AG09319 (cell line): ENCODE measurements around the gene UNC79.

ENCODE experiments used
- DNase-seq: peaks from one replicate; pipeline ENCODE4 v3.0.0-alpha.2; 2010; ENCODE audit warnings: low read depth; ENCODE audit errors: extremely low read depth
- TF ChIP-seq, protein P1 (sequence below): IDR thresholded peaks from 2 replicates; pipeline ENCODE4 v1.5.1; 2011; ENCODE audit warnings: low read depth, mild to moderate bottlenecking, inconsistent platforms, low read length, moderate library complexity

The UNC79 gene

DNA sequence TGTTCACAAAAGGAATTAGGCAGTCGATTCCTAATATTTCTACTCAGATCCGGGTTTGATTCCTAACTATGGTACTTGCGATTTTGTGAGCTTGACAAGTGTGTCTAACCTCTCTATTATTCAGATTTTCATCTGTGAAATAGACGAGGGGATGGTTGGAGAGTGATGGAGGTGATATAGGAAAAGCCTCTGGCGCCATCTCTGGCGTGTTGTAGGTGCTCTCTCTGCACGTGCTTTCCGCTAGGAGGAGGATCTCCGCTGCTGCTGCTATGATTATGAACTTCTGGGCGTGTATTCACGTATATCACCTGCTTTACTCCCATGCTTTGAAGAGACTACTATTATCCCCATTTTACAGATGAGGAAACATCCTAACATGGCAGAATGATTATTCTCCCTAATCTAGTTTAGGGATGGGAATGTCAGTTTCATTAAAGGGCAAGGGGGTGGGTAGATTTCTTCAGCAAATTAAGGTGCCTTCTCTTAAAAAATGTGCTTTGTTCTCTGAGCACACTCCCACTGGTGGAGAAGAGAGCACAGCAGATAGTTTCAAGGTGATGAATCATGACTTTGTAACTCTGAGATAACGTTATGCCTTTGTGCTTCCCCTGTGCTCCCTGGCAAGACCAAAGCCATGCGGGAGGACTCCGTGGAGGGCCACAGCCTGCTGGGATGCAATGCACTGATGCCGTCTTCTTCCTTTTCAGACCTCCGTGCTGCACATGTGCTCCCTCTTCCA is 260.5 kb downstream of the UNC79 start:
- TF ChIP-seq, protein P1, sequence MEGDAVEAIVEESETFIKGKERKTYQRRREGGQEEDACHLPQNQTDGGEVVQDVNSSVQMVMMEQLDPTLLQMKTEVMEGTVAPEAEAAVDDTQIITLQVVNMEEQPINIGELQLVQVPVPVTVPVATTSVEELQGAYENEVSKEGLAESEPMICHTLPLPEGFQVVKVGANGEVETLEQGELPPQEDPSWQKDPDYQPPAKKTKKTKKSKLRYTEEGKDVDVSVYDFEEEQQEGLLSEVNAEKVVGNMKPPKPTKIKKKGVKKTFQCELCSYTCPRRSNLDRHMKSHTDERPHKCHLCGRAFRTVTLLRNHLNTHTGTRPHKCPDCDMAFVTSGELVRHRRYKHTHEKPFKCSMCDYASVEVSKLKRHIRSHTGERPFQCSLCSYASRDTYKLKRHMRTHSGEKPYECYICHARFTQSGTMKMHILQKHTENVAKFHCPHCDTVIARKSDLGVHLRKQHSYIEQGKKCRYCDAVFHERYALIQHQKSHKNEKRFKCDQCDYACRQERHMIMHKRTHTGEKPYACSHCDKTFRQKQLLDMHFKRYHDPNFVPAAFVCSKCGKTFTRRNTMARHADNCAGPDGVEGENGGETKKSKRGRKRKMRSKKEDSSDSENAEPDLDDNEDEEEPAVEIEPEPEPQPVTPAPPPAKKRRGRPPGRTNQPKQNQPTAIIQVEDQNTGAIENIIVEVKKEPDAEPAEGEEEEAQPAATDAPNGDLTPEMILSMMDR = no peak
- no peak for DNase-seq

DNA sequence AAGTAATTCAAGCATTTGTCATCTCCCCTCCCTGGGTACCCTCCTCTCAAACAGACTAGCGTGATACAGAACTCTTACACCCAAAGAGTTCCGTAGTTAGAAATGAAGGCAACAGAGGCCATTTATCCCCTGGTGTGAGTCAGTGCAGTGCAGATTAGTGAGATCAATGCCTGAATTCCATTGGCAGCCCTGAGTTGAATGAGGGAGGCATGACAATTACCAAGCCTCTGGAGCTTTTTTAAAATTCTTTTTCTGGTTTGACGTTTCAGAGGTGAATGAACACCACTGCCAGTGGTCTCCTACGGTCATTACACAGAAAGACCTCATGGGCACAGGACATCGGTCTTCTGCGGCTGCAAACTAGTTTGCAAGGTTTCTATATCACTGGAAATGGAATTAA is 263.2 kb downstream of the UNC79 start:
- TF ChIP-seq, protein P1 = no peak
- no peak for DNase-seq

DNA sequence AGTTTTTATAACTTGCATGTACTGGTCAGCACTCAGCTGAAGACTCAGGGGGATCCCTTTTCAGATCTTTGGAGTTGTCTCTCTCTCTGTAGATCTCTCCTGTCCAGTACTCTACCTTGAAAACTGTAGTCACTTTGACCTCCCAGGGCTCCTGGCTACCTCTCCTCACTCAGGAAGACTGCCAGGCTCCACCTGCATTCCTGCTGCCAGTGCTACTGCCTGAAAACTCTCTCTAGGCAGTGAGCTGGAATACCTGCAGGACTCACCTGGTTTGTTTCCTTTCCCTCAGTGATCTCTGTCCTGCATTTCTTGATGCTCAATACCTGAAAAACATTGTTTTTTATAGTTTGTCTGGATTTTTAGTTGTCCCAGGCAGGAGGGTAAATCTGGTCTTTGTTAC is 270.2 kb downstream of the UNC79 start:
- TF ChIP-seq, protein P1 = no peak
- no peak for DNase-seq

DNA sequence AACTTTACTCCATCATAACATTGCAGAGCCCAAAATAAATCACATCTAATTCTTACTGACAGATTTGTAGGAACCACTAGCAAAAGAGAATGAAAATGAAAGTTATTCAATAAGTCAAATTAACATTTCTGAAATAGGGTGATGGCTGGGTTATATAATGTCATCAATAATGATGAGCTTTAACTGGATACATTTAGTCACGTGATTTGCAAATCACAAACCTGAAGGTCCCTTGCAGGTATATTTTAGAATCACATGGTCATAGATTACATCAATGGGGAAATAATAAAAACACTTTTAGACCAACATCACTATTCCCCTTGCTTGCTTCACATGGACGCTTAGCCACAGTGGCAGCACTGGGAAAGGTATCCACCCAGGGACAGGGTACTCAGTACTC is 270.8 kb downstream of the UNC79 start:
- DNase-seq = no peak
- TF ChIP-seq, protein P1 = no peak

DNA sequence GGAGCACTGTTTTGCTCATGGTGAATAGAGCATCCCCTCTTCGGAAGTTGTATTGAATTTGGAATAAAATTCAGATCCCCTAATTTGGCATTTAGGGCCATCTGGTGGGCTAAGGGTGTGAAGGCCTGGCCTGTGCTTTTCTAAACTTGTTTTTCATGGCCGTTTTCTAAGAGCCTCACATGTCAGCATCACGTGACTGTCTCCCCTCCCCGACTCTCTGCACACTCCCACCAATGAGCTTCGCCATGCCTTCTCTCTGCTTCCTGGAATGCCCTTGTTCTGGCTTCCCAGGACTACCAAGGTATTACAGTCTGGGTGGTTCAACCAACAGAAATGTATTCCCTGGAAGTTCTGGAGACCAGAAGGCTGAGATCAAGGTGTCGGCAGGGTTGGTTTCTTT is 272.2 kb downstream of the UNC79 start:
- TF ChIP-seq, protein P1 = no peak
- DNase-seq = no peak

DNA sequence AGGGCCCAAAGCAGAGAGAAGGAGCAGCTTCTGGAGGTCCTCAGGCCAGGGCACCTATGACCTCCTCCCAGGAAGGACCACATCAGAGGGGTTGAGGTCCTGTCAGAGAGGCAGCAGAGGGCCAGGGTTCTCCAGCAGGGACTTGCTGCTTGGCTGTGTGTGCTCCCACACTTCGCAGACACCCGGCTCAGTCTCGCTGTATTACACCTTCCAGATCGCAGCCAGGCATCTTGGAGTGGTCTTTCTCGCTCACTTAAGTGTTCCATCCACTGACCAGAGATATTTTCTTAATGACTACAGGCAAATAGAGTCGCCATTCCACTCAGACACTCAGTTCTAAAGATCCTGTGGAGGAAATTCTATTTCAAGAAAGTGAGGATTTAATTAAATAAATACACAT is 273.2 kb downstream of the UNC79 start:
- TF ChIP-seq, protein P1 = no peak
- DNase-seq = no peak

DNA sequence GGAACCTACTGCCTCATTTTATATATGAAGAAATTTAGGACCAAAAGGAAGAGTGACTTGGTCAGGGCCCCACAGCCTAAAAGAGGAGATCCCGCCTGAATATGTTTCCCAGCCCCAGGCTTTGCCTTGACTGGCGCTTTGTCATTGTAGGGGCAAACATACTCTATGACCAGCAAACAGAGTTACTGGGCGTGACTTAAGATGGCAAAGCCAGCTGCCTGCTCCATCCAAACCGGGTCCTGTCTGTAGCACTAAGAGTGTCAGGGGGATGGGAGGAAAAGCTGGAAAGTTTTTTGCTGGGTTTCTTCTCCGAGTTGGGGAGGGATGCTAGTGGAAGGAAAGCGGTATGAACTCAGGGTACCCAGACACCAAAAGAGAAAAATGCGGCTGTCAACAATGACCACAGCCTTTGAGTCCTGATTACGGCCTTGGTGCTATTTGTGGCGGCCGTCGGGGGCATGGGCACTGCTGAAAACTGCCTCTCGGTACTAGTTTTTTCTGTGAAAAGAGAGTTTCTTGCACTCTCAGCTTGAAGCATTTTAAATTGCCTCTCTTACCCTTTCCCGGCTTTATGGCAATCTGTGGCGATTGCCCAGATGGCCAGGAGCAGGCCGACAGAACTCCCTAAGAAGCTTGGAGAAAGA is 274.9 kb downstream of the UNC79 start:
- DNase-seq = no peak
- TF ChIP-seq, protein P1 = no peak
